Measurements from ENCODE around the gene ZNF680.

ZNF680 gene

GRCh38 chr7:64528770-64529169 lies 34.1 kb downstream of the ZNF680 start:
- TF ChIP-seq EZH2 (IDR thresholded peaks at IDR 0.05; ENCODE audit: borderline replicate concordance, low read depth, low read length, severe bottlenecking) (no peak), CTCF (IDR thresholded peaks at IDR 0.05; ENCODE audit: borderline replicate concordance, extremely low read depth, low read length, poor library complexity, severe bottlenecking) (no peak)
- Histone ChIP-seq H3K79me2 (ENCODE audit: insufficient read depth, low read length) (peaks cover 81% of the 10 kb centered on the region), H3K9me3 (ENCODE audit: insufficient read depth, low read length, severe bottlenecking) (peaks cover 52% of the 10 kb centered on the region), H3K4me2 (ENCODE audit: insufficient read depth, low read length) (peak overlapping the region; percentile 53), H3K27ac (ENCODE audit: low read length) (peak overlapping the region; percentile 82), H3K27me3 (ENCODE audit: insufficient read depth, low read length, poor library complexity) (no peaks in the 10 kb centered on the region), H3K9ac (ENCODE audit: low read depth, low read length) (no peak overlapping the region), H4K20me1 (ENCODE audit: insufficient read depth, low read length) (no peaks in the 10 kb centered on the region), H3K4me1 (ENCODE audit: insufficient read depth, low read length) (peaks cover 37% of the 10 kb centered on the region), H3K4me3 (ENCODE audit: low read depth in 1 of 2, low read length in 2 of 2) (peak overlapping the region in 1 of 2 experiments; percentile 28; a peak in 2 of 4 replicates), H2AFZ (ENCODE audit: low read depth, low read length) (no peak overlapping the region), H3K36me3 (ENCODE audit: insufficient read depth, low read length) (peaks cover 93% of the 10 kb centered on the region)
- DNase-seq (peak; percentile 79), ATAC-seq (ENCODE audit: insufficient read depth, low read depth) (peak; percentile 90)

GRCh38 chr7:64521409-64521984 lies 41.4 kb downstream of the ZNF680 start:
- H3K79me2 ChIP-seq (ENCODE audit: insufficient read depth, low read length): peaks cover 62% of the 10 kb centered on the region
- DNase-seq (no peak), ATAC-seq (ENCODE audit: insufficient read depth, low read depth) (no peak)
- H3K27me3 ChIP-seq (ENCODE audit: insufficient read depth, low read length, poor library complexity): no peaks in the 10 kb centered on the region
- H3K9me3 ChIP-seq (ENCODE audit: insufficient read depth, low read length, severe bottlenecking): peaks cover 79% of the 10 kb centered on the region
- H4K20me1 ChIP-seq (ENCODE audit: insufficient read depth, low read length): no peaks in the 10 kb centered on the region
- no peak overlapping the region for H3K27ac ChIP-seq (ENCODE audit: low read length)
- TF ChIP-seq EZH2 (IDR thresholded peaks at IDR 0.05; ENCODE audit: borderline replicate concordance, low read depth, low read length, severe bottlenecking): no peak
- no peak for TF ChIP-seq CTCF (IDR thresholded peaks at IDR 0.05; ENCODE audit: borderline replicate concordance, extremely low read depth, low read length, poor library complexity, severe bottlenecking)
- H3K4me2 ChIP-seq (ENCODE audit: insufficient read depth, low read length): no peak overlapping the region
- H3K4me1 ChIP-seq (ENCODE audit: insufficient read depth, low read length): no peaks in the 10 kb centered on the region
- H3K9ac ChIP-seq (ENCODE audit: low read depth, low read length): no peak overlapping the region
- H2AFZ ChIP-seq (ENCODE audit: low read depth, low read length): no peak overlapping the region
- H3K4me3 ChIP-seq (ENCODE audit: low read depth in 1 of 2, low read length in 2 of 2): no peak overlapping the region
- peaks cover 90% of the 10 kb centered on the region for H3K36me3 ChIP-seq (ENCODE audit: insufficient read depth, low read length)

GRCh38 chr7:64516451-64516850 lies 46.4 kb downstream of the ZNF680 start:
- Histone ChIP-seq H2AFZ (ENCODE audit: low read depth, low read length) (no peak overlapping the region), H3K4me1 (ENCODE audit: insufficient read depth, low read length) (no peaks in the 10 kb centered on the region), H3K27ac (ENCODE audit: low read length) (no peak overlapping the region), H3K4me2 (ENCODE audit: insufficient read depth, low read length) (no peak overlapping the region), H3K9ac (ENCODE audit: low read depth, low read length) (no peak overlapping the region), H3K79me2 (ENCODE audit: insufficient read depth, low read length) (peaks cover 51% of the 10 kb centered on the region), H3K36me3 (ENCODE audit: insufficient read depth, low read length) (peaks cover 66% of the 10 kb centered on the region), H3K27me3 (ENCODE audit: insufficient read depth, low read length, poor library complexity) (no peaks in the 10 kb centered on the region), H3K9me3 (ENCODE audit: insufficient read depth, low read length, severe bottlenecking) (peaks cover 62% of the 10 kb centered on the region), H4K20me1 (ENCODE audit: insufficient read depth, low read length) (no peaks in the 10 kb centered on the region), H3K4me3 (ENCODE audit: low read depth in 1 of 2, low read length in 2 of 2) (no peak overlapping the region)
- ATAC-seq (ENCODE audit: insufficient read depth, low read depth): no peak
- no peak for DNase-seq
- TF ChIP-seq CTCF (IDR thresholded peaks at IDR 0.05; ENCODE audit: borderline replicate concordance, extremely low read depth, low read length, poor library complexity, severe bottlenecking): no peak

Measured in DND-41 (cell line).